Thyroid gland (tissue), 4 donors: ENCODE results near the gene FGF21. TPM values are rescaled to one million over a fixed set of nuclear protein-coding genes. Genes with fewer than 3 reads are reported as not detected.

Experiments
- DNase-seq, 2 donors: peaks; one replicate each; pipeline ENCODE4 v3.0.0-alpha.2; 2019
- H3K27ac ChIP-seq, 3 donors: fragments of 200-600 bp; sonication (generic); 1 replicate in 2 of 3; 2 replicates in 1 of 3; pipeline ENCODE4 v1.5.1; 2016 to 2019; ENCODE audit warnings: mild to moderate bottlenecking in 1 of 3, moderate library complexity in 1 of 3
- H3K27me3 ChIP-seq: fragments of 200-600 bp; sonication (generic); one replicate; pipeline ENCODE4 v1.5.1; 2019
- H3K36me3 ChIP-seq, 2 donors: fragments of 200-600 bp; sonication (generic); one replicate each; pipeline ENCODE4 v1.5.1; 2016 to 2019
- H3K4me1 ChIP-seq, 2 donors: fragments of 200-600 bp; sonication (generic); one replicate each; pipeline ENCODE4 v1.5.1; 2017 to 2019
- H3K4me3 ChIP-seq, 3 donors: fragments of 200-600 bp; sonication (generic); replicated peaks in 1 of 3; 1 replicate in 2 of 3; 2 replicates in 1 of 3; pipeline ENCODE4 v1.5.1; 2016; ENCODE audit warnings: mild to moderate bottlenecking in 1 of 3
- H3K9me3 ChIP-seq: fragments of 200-600 bp; sonication (generic); one replicate; pipeline ENCODE4 v1.5.1; 2017
- CTCF ChIP-seq, 6 experiments: fragments of 200-600 bp in 3 of 6; fragments of 450-650 bp in 3 of 6; sonication (generic) in 3 of 6; IDR thresholded peaks; one replicate each; pipeline ENCODE4 v1.5.1; 2016 to 2019; ENCODE audit warnings: antibody characterized with exemption in 6 of 6, mild to moderate bottlenecking in 2 of 6, inconsistent platforms in 1 of 6, moderate library complexity in 1 of 6
- POLR2A ChIP-seq, 2 donors: fragments of 450-650 bp; IDR thresholded peaks; one replicate each; pipeline ENCODE4 v1.6.1; 2017; ENCODE audit warnings: antibody characterized with exemption in 2 of 2, mild to moderate bottlenecking in 2 of 2, moderate library complexity in 1 of 2
- WGBS, 2 donors: methylation state at CpG; one replicate each; pipeline ENCODE4 v1.1.5; 2017; 5-methylcytosine and 5-hydroxymethylcytosine counted together
- intact Hi-C: fragments of 100-400 bp; cut with DNase I; formaldehyde crosslinking; loops from one replicate; pipeline ENCODE4 v1.15.1; 2023
- total RNA-seq, 4 donors: library from RNA; depleted of rRNA; stranded (reverse); fragments of >200 nt; gene quantifications; one replicate each; pipeline ENCODE4 v1.2.3, GENCODE V29; 2016

The FGF21 gene
- total RNA-seq, 4 donors from 2014 or later, result not detected

GRCh38 chr19:48722196-48722708, 33.1 kb upstream of the FGF21 start:
- no peak overlapping the region for H3K4me3 ChIP-seq
- no peaks in the 10 kb centered on the region for H3K9me3 ChIP-seq
- no peak overlapping the region for H3K27ac ChIP-seq
- WGBS, 2 donors, result 81 to 87% methylated on average over 11 of the region's 11 CpGs
- no peaks in the 10 kb centered on the region for H3K36me3 ChIP-seq
- no peak for DNase-seq
- TF ChIP-seq CTCF (IDR thresholded peaks at IDR 0.05), result no peak
- no peak for TF ChIP-seq POLR2A (IDR thresholded peaks at IDR 0.05)
- no peaks in the 10 kb centered on the region for H3K27me3 ChIP-seq
- intact Hi-C loops, result no loop called here
- peaks cover 13 to 25% of the 10 kb centered on the region in 2 donors for H3K4me1 ChIP-seq

GRCh38 chr19:48724796-48725753, 30.2 kb upstream of the FGF21 start:
- no peak for TF ChIP-seq CTCF (IDR thresholded peaks at IDR 0.05)
- no peak for TF ChIP-seq POLR2A (IDR thresholded peaks at IDR 0.05)

GRCh38 chr19:48726556-48726955, 28.8 kb upstream of the FGF21 start:
- H3K27ac ChIP-seq, result peak overlapping the region in 2 of 3 donors; percentile 78 to 79
- H3K9me3 ChIP-seq, result no peaks in the 10 kb centered on the region
- no peak for DNase-seq
- 76 to 85% methylated on average over 2 of the region's 2 CpGs for WGBS, 2 donors
- peaks cover 4 to 6% of the 10 kb centered on the region in 2 donors for H3K4me1 ChIP-seq
- intact Hi-C loops, result no loop called here
- no peak overlapping the region for H3K4me3 ChIP-seq
- no peaks in the 10 kb centered on the region for H3K27me3 ChIP-seq
- H3K36me3 ChIP-seq, result no peaks in the 10 kb centered on the region
- no peak for TF ChIP-seq POLR2A (IDR thresholded peaks at IDR 0.05)
- TF ChIP-seq CTCF (IDR thresholded peaks at IDR 0.05), result no peak

More at GRCh38 chr19:48724796-48725753, 30.2 kb upstream of the FGF21 start:
- Histone ChIP-seq H3K27me3 (no peaks in the 10 kb centered on the region), H3K4me1 (peaks cover 4 to 8% of the 10 kb centered on the region in 2 donors), H3K36me3 (no peaks in the 10 kb centered on the region), H3K27ac (peak overlapping the region; percentile 70 to 79 (median 78)), H3K9me3 (no peaks in the 10 kb centered on the region), H3K4me3 (no peak overlapping the region)
- intact Hi-C loops, result no loop called here
- no peak for DNase-seq
- 56 to 61% methylated on average over 11 of the region's 11 CpGs for WGBS, 2 donors

DNA sequence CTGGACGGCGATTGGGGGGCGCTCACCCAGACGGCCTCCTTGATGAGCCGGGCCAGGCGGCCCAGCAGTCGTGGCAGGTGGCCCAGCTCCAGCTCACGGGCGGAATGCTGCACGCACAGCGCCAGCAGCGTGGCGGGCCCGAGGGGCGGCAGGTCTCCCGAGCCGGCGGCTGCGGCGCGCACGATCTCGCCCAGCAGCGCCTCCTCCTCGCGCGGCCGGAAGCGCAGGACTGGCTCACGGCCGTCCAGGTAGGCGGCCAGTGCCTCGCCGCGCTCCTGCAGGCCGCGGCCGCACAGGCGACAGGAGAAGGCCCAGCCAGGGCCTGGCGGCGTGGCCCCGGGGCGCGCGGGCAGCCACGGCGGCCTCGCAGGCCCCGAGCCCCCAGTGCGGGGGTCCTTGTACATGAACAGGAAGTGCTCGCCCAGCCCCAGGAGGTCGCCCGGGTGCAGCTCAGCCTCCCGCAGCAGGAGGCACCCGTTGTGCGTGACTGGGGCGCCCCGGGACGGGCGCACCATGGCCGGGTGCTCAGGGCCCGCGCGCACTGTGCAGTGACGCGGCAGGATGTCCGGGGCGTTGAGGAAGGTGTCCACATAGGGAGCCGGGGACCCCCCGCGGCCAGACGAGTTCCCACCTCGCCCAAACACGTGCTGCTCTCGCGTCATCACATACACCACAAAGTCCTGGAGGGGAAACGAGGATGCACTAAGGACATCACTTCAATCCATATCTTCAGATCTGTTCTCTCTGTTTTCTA, 26.2 kb upstream of the FGF21 start:
- intact Hi-C loops, result no loop called here
- 54 to 56% methylated on average over 21 to 48 of the region's 77 CpGs for WGBS, 2 donors
- DNase-seq, result peak; percentile 40 to 49

More for the DNA sequence above, 26.2 kb upstream of the FGF21 start:
- no peak for TF ChIP-seq POLR2A (IDR thresholded peaks at IDR 0.05)
- TF ChIP-seq CTCF (IDR thresholded peaks at IDR 0.05), result peak in 1 of 6 experiments; percentile 38
- H3K27ac ChIP-seq, result no peak overlapping the region
- H3K4me3 ChIP-seq, result no peak overlapping the region
- H3K27me3 ChIP-seq, result no peaks in the 10 kb centered on the region
- H3K9me3 ChIP-seq, result no peaks in the 10 kb centered on the region
- H3K4me1 ChIP-seq, result peaks cover 4 to 6% of the 10 kb centered on the region in 2 donors
- H3K36me3 ChIP-seq, result no peaks in the 10 kb centered on the region
